Stimulated activated CD8-positive, alpha-beta memory T cell treated with anti-CD3 and anti-CD28 coated beads, Interleukin-4, amount 100 ng/mL, for 24 hours (primary cell): ENCODE data around the gene SRSF4.
"Not testable (repeated sequence)": the region's sequence is repeated elsewhere in the genome, so short reads cannot be mapped to it uniquely, and the experiment has no call there.

Source experiments
- DNase-seq: peaks from one replicate; pipeline ENCODE4 v3.0.0-alpha.2; 2020; ENCODE audit warnings: low read depth

The SRSF4 gene

DNA sequence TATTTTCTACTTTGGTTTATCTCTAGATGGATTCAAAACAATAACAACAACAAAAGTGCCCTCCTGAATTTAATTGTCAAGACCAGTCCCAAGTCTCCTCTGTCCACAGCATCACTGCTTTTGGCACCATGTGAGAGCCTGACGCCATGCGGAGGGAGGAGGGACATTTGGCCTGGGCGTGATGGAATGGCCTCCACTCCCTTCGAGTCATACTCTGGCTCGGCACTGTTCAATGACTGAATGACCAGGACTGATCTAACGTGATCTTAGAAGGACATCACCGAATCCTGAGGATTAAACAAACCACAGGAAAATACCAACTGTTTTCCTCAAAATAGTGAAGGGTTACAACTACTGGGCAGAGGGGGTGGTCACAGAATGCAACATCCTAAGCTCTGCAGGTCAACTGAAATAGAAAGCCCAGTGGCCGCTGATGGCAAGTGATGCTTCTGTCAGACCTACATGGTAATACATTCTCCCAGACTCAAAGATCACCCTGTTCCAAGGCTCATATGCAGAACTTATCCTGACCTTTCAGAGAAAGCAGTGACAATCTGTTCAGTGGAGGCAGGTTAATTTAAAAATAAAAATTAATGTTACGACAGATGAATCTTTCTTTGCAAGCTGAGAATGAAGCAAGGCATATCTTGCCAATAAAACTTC is 19.1 kb downstream of the SRSF4 start:
- DNase-seq = no peak

- DNase-seq = no peak
Measured at GRCh38 chr1:29162025-29162424, 19.7 kb downstream of the SRSF4 start.

GRCh38 chr1:29159773-29160172 is 21.9 kb downstream of the SRSF4 start:
- no peak for DNase-seq

- DNase-seq = no peak
Measured at GRCh38 chr1:29157269-29157601, 24.5 kb downstream of the SRSF4 start.

- DNase-seq = no peak
Measured at GRCh38 chr1:29156543-29157268, 25.0 kb downstream of the SRSF4 start.

DNA sequence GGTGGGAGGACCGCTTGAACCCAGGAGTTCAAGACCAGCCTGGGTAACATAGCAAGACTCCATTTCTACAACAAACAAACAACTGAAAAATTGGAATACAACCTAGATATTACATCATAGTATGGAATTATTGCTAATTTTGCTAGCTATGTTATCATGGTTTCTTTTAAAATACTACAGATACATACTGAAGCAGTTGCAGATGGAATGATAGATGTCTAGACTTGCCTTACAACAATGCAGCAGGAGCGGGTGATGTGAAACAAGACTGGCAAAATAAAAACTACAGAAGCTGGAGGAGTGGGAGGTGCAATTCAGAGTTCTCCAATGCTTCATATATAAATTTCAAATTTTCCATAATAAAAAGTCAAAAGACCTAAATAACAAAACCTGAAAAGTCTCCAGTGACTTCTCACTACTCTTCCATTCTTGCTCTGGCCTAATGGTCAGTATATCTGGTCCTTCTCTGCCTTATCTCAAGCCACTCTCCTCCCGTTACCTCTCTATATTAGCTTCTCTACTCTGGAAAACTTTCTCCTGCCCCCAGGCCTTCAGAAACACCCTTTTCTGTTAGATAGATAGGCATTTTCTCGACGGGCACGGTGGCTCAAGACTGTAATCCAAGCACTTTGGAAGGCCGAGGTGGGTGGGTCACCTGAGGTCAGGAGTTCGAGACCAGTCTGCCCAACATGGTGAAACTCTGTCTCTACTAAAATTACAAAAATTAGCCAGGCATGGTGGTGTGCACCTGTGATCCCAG is 29.5 kb downstream of the SRSF4 start:
- no peak for DNase-seq

DNA sequence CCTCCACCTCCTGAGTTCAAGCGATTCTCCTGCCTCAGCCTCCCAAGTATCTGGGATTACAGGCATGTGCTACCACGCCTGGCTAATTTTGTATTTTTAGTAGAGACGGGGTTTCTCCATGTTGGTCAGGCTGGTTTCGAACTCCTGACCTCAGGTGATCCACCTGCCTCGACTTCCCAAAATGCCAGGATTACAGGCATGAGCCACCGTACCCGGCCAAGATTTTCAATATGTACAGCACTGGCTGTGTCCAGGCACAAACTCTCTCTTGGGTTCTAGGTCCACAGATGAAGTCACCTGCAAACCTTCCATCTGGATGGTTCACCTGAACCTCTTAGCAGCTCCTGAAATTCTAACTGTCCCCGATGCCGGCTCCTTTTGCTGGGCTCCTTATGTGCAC is 31.4 kb downstream of the SRSF4 start:
- not testable (repeated sequence) for DNase-seq

DNA sequence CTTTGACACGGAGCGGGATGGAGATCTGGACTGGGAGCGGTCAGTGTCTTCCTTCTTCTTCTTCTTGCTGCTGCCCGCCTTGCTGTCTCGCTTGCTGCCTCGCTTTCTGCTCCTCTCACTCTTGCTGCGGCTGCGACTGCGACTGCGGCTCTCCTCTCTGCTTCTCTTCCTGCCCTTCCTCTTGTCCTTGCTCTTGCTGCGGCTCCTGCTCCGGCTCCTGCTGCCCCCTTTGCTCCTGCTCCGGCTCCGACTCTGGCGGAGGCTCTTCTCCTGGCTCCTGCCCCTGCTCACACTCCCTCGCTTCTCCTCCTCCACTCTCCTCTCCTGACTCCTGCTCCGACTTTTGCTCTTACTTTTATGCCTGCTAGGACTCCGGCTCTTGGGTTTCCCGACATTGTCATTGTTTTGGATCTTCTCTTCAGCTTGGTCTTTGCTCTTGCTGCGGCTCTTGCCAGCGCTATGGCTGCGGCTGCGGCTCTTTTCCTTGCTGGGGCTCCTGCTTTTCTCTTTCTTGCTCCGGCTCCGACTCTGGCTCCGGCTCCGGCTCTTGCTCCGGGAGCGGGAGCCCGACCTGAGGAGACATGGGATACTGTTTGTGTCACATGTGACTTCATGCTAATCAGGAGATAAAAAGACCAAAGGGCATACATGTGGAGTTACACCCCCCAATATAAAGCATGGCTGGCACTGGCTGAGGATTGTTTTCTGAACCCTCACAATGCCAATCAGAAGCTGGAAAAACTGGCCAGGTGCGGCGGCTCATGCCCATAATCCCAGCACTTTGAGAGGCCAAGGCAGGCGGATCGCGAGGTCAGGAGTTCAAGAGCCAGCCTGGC is 32.8 kb downstream of the SRSF4 start:
- DNase-seq = no peak

DNA sequence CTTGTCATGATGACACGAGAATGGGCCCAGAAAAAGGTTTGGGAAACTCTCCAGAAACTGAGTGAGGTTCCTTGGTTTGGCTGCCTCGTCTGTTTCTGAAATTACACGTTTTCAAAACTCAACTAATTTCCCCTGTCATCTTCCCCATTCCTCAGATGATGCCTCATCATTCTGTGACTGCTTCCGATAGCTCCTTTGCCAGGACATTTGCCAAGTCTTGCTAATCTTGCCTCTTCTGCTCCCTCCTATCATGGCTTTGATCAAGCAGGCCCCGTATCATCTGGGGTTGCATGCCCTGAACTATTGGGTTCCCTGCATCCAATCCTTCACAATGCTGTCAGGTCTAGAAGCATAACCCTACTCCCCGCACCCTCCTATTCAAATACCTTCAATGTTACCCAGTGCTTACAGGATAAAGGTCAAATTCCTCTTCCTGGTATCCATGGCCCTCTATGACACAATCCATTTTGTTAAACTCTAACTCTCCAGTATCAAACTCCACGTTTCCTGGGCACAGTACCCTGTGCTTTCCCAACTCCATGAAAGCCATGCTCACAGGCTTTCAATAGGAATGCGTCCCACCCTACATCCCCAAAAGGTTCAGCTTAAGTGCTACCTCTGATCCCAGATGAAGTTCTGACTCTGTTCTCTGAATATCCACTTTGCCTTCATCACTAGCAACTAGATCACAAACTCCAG is 35.8 kb downstream of the SRSF4 start:
- DNase-seq = no peak

- no peak for DNase-seq
Measured at GRCh38 chr1:29144178-29144577, 37.5 kb downstream of the SRSF4 start.

- no peak for DNase-seq
Measured at GRCh38 chr1:29142714-29143113, 39.0 kb downstream of the SRSF4 start.

DNA sequence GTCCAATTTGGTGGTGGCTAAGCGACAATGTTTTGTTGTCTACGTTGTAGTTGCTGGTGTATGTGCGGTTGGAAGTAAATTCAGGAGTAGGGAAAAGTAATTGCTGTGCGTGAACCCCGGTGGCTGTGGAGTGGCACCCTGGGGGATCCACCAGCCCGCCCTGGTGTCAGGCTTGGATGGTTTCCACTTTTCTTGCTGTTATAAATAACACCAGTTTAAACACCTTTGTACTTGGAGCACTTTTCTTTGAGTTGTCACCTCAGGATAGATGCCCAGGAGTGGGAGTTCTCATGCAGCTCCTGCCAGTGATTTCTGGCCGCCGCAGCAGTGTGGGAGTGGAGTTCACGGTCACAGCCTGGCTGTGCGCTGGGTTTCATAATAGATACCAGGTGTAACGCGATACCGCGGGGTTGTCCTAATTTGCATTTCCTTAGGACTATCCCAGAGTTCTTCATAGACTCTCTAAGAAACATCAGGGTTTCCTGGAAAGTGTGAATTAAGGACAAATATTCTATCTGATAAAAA is 45.2 kb downstream of the SRSF4 start:
- DNase-seq = no peak

GRCh38 chr1:29134695-29135028 is 47.0 kb downstream of the SRSF4 start:
- DNase-seq = no peak

GRCh38 chr1:29133861-29134694 is 47.6 kb downstream of the SRSF4 start:
- no peak for DNase-seq

DNA sequence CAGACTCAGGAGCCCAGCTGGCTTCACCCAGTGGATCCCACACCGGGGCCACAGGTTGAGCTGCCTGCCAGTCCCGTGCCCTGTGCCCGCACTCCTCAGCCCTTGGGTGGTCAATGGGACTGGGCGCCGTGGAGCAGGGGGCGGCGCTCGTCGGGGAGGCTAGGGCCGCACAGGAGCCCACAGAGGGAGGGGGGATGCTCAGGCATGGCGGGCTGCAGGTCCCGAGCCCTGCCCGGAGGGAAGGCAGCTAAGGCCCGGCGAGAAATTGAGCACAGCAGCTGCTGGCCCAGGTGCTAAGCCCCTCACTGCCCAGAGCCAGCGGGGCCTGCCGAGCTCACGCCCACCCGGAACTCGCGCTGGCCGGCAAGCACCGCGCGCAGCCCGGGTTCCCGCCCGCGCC is 50.6 kb downstream of the SRSF4 start:
- not testable (repeated sequence) for DNase-seq

DNA sequence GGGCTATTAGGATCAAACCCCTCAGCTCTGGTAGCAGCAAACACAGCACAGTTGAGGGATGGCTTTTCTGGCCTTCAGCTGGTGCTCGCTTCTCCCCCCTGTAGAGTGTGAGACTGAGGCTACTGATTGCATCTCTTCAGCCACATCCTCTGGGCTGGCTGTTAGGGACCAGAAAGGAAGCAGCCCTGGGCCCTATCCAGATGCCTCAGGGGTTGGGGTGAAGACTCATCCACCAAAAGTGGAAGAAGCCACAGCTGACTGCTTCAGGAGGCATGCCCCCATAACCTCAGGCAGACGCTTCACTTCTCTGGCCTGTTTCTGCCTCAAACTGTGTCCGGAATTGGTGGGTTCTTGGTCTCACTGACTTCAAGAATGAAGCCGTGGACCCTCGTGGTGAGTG is 51.8 kb downstream of the SRSF4 start:
- DNase-seq = no peak

DNA sequence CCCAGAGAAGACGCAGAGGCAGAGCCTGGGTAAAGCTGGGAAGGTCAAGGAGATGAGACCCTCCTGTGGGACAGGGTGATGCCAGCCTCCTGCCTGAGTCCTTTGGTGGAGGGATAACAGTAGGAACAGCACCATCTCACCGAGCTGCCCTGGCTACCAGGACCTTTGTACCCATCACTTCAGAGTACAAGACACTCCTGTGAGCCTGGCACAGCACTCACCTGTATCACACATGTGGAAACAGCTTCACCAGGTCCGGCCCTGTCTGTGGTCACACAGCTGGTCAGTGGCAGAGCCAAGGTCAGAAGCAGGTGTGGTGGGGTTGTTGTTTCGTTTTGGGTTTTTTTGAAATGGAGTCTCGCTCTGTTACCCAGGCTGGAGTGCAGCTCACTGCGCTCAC is 53.0 kb downstream of the SRSF4 start:
- DNase-seq = no peak

DNA sequence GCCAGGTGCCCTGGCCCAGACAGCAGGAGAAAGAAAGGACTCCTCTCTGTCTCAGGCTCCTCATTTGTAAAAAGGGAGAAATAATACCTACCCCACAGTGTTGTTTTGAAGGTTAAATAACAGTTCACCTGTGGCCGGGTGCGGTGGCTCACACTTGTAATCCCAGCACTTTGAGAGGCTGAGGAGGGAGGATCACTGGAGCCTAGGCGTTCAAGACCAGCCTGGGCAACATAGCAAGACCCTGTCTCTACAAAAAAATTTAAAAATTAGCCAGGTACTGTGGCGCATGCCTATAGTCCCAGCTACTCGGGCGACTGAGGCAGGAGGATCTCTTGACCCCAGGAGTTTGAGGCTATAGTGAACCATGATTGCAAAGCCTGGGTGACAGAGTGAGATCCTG is 55.5 kb downstream of the SRSF4 start:
- no peak for DNase-seq

DNA sequence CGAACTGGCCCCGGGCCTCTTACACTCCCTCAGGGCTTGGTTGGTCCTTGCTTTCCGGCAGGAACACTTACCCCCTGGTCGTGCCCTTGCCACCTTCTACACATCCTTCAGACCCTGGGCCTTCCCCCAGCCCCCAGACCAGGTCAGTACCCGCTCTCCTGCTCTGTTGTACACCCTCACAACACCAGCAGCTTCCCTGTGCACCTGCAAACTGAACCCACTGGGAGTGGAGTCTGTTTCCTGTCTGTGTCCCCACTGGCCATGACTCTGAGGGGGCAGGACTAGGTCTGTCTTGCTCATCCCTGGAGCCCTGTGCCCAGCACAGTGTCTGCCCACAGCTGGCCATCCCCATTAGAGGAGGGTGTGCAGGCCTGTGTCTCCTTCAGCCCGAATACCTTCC is 55.9 kb downstream of the SRSF4 start:
- DNase-seq = no peak

DNA sequence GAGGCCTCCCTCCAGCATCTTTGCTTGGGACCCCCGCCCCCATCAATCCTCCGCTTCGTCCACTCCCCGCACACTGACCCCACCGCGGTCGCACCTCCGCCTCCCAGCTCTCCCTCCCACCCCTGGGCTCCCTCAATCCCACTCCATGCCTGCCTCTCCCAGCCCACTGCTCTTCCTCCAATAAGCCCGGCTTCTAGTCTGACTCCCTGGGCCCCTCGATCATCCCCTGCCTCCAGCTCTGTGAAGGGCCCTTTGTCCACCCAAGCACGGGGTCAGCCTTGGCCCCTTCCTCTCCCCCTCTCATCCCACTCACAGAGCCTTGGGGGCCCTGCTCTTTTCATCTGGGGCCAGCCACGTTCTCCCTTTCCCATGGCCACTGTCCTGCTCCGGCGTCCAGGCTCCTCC is 56.5 kb downstream of the SRSF4 start:
- no peak for DNase-seq
